Germinal center (tissue), 1 donor: ENCODE data around the gene PXMP2.
"Not testable (repeated sequence)": the region's sequence is repeated elsewhere in the genome, so short reads cannot be mapped to it uniquely, and the experiment has no call there.

ENCODE experiments used
- DNase-seq: peaks from one replicate; pipeline ENCODE4 v3.0.0; 2012; ENCODE audit warnings: mixed read lengths, low spot score

PXMP2 gene

DNA sequence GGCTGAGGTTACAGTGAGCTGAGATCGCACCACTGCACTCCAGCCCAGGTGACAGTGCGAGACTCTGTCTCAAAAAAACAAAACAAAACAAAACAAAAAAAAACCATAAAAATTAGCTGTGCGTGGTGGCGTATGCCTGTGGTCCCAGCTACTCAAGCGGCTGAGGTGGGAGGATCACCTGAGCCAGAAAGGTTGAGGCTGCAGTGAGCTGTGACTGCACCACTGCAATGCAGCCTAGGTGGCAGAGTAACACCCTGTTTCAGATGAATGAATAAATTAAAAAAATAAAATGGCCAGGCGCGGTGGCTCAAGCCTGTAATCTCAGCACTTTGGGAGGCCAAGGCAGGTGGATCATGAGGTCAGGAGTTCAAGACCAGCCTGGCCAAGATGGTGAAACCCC, 66.3 kb downstream of the PXMP2 start:
- DNase-seq: not testable (repeated sequence)

DNA sequence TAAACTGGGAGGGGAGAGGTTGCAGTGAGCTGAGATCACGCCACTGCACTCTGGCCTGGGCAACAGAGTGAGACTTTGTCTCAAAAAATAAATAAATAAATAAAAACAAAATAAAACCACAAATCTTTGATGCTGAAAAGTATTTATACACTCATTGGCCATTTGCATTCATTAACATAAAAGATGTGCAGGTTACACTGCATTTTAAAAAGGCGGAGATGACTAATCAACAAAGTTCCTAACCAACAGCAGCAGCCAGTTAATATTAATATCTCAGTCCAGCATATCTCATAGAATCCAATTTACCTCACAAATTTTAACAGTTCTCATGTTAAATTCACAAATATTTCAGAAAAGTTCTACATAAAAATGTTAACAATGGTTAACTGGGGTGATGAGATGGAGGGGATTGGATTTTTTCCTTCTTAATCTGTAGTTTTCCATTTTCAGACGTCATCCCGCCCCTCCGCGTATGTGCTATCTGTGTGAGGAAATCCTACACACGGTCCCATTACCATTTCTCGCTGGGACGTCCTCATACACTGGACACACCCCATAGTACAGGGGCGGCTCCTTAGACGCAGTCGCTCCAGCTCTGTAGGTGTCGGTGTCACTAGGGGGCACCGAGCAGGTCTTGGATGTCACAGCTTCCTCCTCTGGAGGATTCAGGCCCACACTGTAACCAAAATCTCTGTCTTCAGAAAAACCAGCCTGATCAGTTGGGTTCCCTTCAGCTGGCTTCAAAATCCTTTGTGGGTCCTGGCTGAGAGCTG, 67.0 kb downstream of the PXMP2 start:
- DNase-seq: no peak
